Stomach (tissue), 9 donors: ENCODE measurements around the gene PTGDR. TPM values are rescaled to one million over a fixed set of nuclear protein-coding genes. Genes with fewer than 3 reads are reported as not detected.
A peak's percentile ranks its signal among the peaks of the same experiment; 100 is the strongest.

Experiments
- DNase-seq, 2 donors: peaks; one replicate each; pipeline versions ENCODE4 v3.0.0 to v3.0.0-alpha.2; 2013 to 2019
- H3K27ac ChIP-seq, 5 donors: fragments of 200-600 bp in 4 of 5; sonication (generic) in 4 of 5; one replicate each; pipeline ENCODE4 v1.5.1; 2013 to 2019; ENCODE audit warnings: mild to moderate bottlenecking in 1 of 5, moderate library complexity in 1 of 5
- H3K27me3 ChIP-seq, 3 donors: fragments of 200-600 bp; sonication (generic); one replicate each; pipeline ENCODE4 v1.5.1; 2017 to 2019; ENCODE audit warnings: mixed run types in 1 of 3
- H3K36me3 ChIP-seq, 4 donors: fragments of 200-600 bp; sonication (generic); 1 replicate in 3 of 4; 2 replicates in 1 of 4; pipeline ENCODE4 v1.5.1; 2016 to 2019
- H3K4me1 ChIP-seq, 4 donors: fragments of 200-600 bp; sonication (generic); one replicate each; pipeline ENCODE4 v1.5.1; 2016 to 2019
- H3K4me3 ChIP-seq, 4 donors: fragments of 200-600 bp; sonication (generic) in 3 of 4; one replicate each; pipeline ENCODE4 v1.5.1; 2016 to 2019; ENCODE audit warnings: mild to moderate bottlenecking in 1 of 4
- H3K9me3 ChIP-seq, 4 donors: fragments of 200-600 bp; sonication (generic); one replicate each; pipeline ENCODE4 v1.5.1; 2016 to 2019
- EP300 ChIP-seq: sonication (generic); formaldehyde crosslinking; IDR thresholded peaks from one replicate; pipeline ENCODE4 v1.6.1; 2017; ENCODE audit warnings: antibody characterized with exemption
- POLR2A ChIP-seq, 4 donors: fragments of 450-650 bp; IDR thresholded peaks; one replicate each; pipeline ENCODE4 v1.6.1; 2016; ENCODE audit warnings: antibody characterized with exemption in 4 of 4, control low read depth in 2 of 4, mild to moderate bottlenecking in 1 of 4, moderate library complexity in 1 of 4
- POLR2AphosphoS5 ChIP-seq, 3 donors: sonication (generic); formaldehyde crosslinking; IDR thresholded peaks; one replicate each; pipeline ENCODE4 v1.6.1; 2016; ENCODE audit warnings: antibody characterized with exemption in 3 of 3
- WGBS, 5 donors: extraction: QIAGEN DNeasy Blood & Tissue Kit in 3 of 5; methylation state at CpG; one replicate each; pipeline versions ENCODE4 v1.1.5 to v1.1.7; 2013 to 2018; 5-methylcytosine and 5-hydroxymethylcytosine counted together
- intact Hi-C: fragments of 100-400 bp; cut with DNase I; formaldehyde crosslinking; loops from one replicate; pipeline ENCODE4 v1.15.1; 2023; ENCODE audit warnings: low total_unique reads
- polyA plus RNA-seq, 3 donors: library from polyadenylated mRNA; stranded (reverse); fragments of 200-250 nt; gene quantifications; one replicate each; pipeline ENCODE4 v1.2.3, GENCODE V29; 2013
- total RNA-seq, 5 donors: library from RNA; depleted of rRNA; stranded (reverse); fragments of >200 nt; gene quantifications; one replicate each; pipeline versions ENCODE4 v1.1.0 to v1.2.3, GENCODE V29; 2014 to 2016
- TF ChIP-seq, protein P1 (sequence below), 7 experiments: fragments of 450-650 bp in 4 of 7; fragments of 200-600 bp in 3 of 7; sonication (generic) in 3 of 7; IDR thresholded peaks; one replicate each; pipeline ENCODE4 v1.5.1; 2016 to 2019; ENCODE audit warnings: antibody characterized with exemption in 7 of 7, control low read depth in 2 of 7, mild to moderate bottlenecking in 1 of 7
- donor health status: healthy with polysubstance abuse.
- donor health status: Bipolar disorder and iron deficiency.
- donor health status: healthy.

PTGDR gene
- total and polyA plus RNA-seq, 8 donors, result 0.37 to 33.0 TPM; not detected in 6

- H3K27ac ChIP-seq, result no peak overlapping the region
- DNase-seq, result no peak
- intact Hi-C loops, result no loop called here
- H3K36me3 ChIP-seq, result no peaks in the 10 kb centered on the region
- H3K4me1 ChIP-seq, result peaks cover 3 to 16% (median 8%) of the 10 kb centered on the region in 4 donors
- TF ChIP-seq POLR2A (IDR thresholded peaks at IDR 0.05) (no peak), EP300 (no peak), POLR2AphosphoS5 (IDR thresholded peaks at IDR 0.05) (no peak)
- TF ChIP-seq, protein P1, sequence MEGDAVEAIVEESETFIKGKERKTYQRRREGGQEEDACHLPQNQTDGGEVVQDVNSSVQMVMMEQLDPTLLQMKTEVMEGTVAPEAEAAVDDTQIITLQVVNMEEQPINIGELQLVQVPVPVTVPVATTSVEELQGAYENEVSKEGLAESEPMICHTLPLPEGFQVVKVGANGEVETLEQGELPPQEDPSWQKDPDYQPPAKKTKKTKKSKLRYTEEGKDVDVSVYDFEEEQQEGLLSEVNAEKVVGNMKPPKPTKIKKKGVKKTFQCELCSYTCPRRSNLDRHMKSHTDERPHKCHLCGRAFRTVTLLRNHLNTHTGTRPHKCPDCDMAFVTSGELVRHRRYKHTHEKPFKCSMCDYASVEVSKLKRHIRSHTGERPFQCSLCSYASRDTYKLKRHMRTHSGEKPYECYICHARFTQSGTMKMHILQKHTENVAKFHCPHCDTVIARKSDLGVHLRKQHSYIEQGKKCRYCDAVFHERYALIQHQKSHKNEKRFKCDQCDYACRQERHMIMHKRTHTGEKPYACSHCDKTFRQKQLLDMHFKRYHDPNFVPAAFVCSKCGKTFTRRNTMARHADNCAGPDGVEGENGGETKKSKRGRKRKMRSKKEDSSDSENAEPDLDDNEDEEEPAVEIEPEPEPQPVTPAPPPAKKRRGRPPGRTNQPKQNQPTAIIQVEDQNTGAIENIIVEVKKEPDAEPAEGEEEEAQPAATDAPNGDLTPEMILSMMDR (IDR thresholded peaks at IDR 0.05), result no peak
- 83 to 94% (median 89%) methylated on average over 1 of the region's 1 CpG for WGBS, 5 donors
- H3K9me3 ChIP-seq, result no peaks in the 10 kb centered on the region
- peaks cover 4 to 16% (median 5%) of the 10 kb centered on the region in 3 donors for H3K27me3 ChIP-seq
- no peak overlapping the region for H3K4me3 ChIP-seq
These were observed 4.9 kb upstream of the PTGDR start for GRCh38 chr14:52262600-52262999.

GRCh38 chr14:52263190-52263589, 4.3 kb upstream of the PTGDR start:
- DNase-seq, result no peak
- TF ChIP-seq, protein P1 (IDR thresholded peaks at IDR 0.05), result no peak
- no peak for TF ChIP-seq POLR2AphosphoS5 (IDR thresholded peaks at IDR 0.05)
- no peak for TF ChIP-seq POLR2A (IDR thresholded peaks at IDR 0.05)
- no peak for TF ChIP-seq EP300
- peaks cover 9 to 22% (median 14%) of the 10 kb centered on the region in 4 donors for H3K4me1 ChIP-seq
- H3K27me3 ChIP-seq, result peaks cover 7 to 22% (median 10%) of the 10 kb centered on the region in 3 donors
- intact Hi-C loops, result no loop called here
- no peak overlapping the region for H3K4me3 ChIP-seq
- H3K27ac ChIP-seq, result no peak overlapping the region
- no peaks in the 10 kb centered on the region for H3K36me3 ChIP-seq
- no peaks in the 10 kb centered on the region for H3K9me3 ChIP-seq

- Histone ChIP-seq H3K27ac (no peak overlapping the region), H3K4me1 (peaks cover 16 to 35% (median 22%) of the 10 kb centered on the region in 4 donors), H3K9me3 (no peaks in the 10 kb centered on the region), H3K4me3 (no peak overlapping the region), H3K27me3 (peaks cover 12 to 40% (median 22%) of the 10 kb centered on the region in 3 donors), H3K36me3 (no peaks in the 10 kb centered on the region)
- intact Hi-C loops, result no loop called here
- WGBS, 5 donors, result 45 to 75% (median 58%) methylated on average over 5 of the region's 5 CpGs
- peak in 1 of 2 donors; percentile 11 for DNase-seq
- TF ChIP-seq, protein P1 (IDR thresholded peaks at IDR 0.05), result no peak
- no peak for TF ChIP-seq EP300
- TF ChIP-seq POLR2A (IDR thresholded peaks at IDR 0.05), result no peak
- TF ChIP-seq POLR2AphosphoS5 (IDR thresholded peaks at IDR 0.05), result no peak
These were observed 2.2 kb upstream of the PTGDR start for GRCh38 chr14:52265253-52265652.

GRCh38 chr14:52266179-52266578, 1.3 kb upstream of the PTGDR start:
- Histone ChIP-seq H3K4me1 (peaks cover 16 to 35% (median 22%) of the 10 kb centered on the region in 4 donors), H3K27me3 (peaks cover 12 to 40% (median 22%) of the 10 kb centered on the region in 3 donors), H3K27ac (peak overlapping the region in 2 of 5 donors; percentile 5 to 25), H3K4me3 (no peak overlapping the region), H3K9me3 (no peaks in the 10 kb centered on the region), H3K36me3 (no peaks in the 10 kb centered on the region)
- DNase-seq, result peak in 1 of 2 donors; percentile 20
- intact Hi-C loops, result no loop called here
- TF ChIP-seq POLR2A (IDR thresholded peaks at IDR 0.05), result no peak
- TF ChIP-seq, protein P1 (IDR thresholded peaks at IDR 0.05), result no peak
- 60 to 80% (median 62%) methylated on average over 3 of the region's 3 CpGs for WGBS, 5 donors
